ENCODE measurements around the gene MSANTD4.

DNA sequence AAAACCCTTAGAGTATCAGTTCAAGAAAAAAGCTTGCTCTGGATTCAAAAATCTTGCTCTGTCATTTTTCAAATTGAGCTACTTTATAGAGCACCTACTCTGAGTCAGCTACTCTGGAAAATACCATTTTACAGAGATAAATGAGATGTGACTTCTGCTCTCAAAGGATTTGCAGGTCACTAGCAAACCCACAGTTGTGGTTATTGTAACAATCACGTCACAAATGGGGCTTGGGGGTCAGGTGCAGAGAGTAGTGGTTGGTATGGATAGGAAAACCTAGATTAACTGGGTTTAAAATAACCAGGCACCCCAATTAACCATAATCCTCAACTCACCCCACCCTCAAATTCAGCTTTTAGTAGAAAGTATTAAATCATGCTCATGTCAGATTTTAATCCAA, 52.3 kb downstream of the MSANTD4 start:
- TF ChIP-seq, protein P1, sequence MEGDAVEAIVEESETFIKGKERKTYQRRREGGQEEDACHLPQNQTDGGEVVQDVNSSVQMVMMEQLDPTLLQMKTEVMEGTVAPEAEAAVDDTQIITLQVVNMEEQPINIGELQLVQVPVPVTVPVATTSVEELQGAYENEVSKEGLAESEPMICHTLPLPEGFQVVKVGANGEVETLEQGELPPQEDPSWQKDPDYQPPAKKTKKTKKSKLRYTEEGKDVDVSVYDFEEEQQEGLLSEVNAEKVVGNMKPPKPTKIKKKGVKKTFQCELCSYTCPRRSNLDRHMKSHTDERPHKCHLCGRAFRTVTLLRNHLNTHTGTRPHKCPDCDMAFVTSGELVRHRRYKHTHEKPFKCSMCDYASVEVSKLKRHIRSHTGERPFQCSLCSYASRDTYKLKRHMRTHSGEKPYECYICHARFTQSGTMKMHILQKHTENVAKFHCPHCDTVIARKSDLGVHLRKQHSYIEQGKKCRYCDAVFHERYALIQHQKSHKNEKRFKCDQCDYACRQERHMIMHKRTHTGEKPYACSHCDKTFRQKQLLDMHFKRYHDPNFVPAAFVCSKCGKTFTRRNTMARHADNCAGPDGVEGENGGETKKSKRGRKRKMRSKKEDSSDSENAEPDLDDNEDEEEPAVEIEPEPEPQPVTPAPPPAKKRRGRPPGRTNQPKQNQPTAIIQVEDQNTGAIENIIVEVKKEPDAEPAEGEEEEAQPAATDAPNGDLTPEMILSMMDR (IDR thresholded peaks at IDR 0.05; ENCODE audit: extremely low read depth in 1 of 2, insufficient read depth in 1 of 2, low read depth in 1 of 2, low read length in 2 of 2), result no peak
- TF ChIP-seq POLR2AphosphoS5 (IDR thresholded peaks at IDR 0.05; ENCODE audit: insufficient read depth, low read depth, low read length), result no peak
- no peak for TF ChIP-seq EZH2 (IDR thresholded peaks at IDR 0.05; ENCODE audit: borderline replicate concordance, low read depth, low read length, severe bottlenecking)
- TF ChIP-seq POLR2A (IDR thresholded peaks at IDR 0.05; ENCODE audit: low read depth, low read length), result no peak
- no peak for TF ChIP-seq FOS (IDR thresholded peaks at IDR 0.05; ENCODE audit: borderline replicate concordance, insufficient read depth, low read length)

Data from endothelial cell of umbilical vein (primary cell).